Endothelial cell of umbilical vein (primary cell): ENCODE measurements around the gene DENND1A. TPM values are rescaled to one million over a fixed set of nuclear protein-coding genes. Genes with fewer than 3 reads are reported as not detected.

Source experiments
- BruUV-seq: library from RNA; stranded (reverse); fragments of 400-500 nt; replicated peaks from 2 replicates; lab custom pipeline; 2021; lab: Mats Ljungman, UMichigan
- CTCF ChIA-PET: fragments of 300-600, 350-600 bp; sonication (Branson Sonifier 250); formaldehyde crosslinking; loops from one replicate; lab custom pipeline; 2021; ENCODE audit warnings: antibody characterized with exemption, inconsistent platforms; lab: Charles Lee
- POLR2A ChIA-PET: fragments of 300-600, 350-600 bp; sonication (Branson Sonifier 250); formaldehyde crosslinking; loops from one replicate; lab custom pipeline; 2021; ENCODE audit warnings: antibody characterized with exemption, inconsistent platforms; lab: Charles Lee
- DNase-seq: peaks from one replicate; pipeline ENCODE4 v3.0.0-alpha.2; 2011; ENCODE audit warnings: low read depth, low spot score
- FAIRE-seq: peaks from 2 replicates; lab custom pipeline; 2011; peaks lifted over from hg19 to GRCh38; lab: Jason Lieb, UNC
- H2AFZ ChIP-seq: 2 replicates; pipeline ENCODE4 v1.6.0; 2012; ENCODE audit warnings: low read depth, low read length, control low read depth, inconsistent platforms
- H3K27ac ChIP-seq: 2 replicates; pipeline ENCODE4 v1.5.1; 2011; ENCODE audit warnings: low read depth, mild to moderate bottlenecking, control low read depth, low read length, moderate library complexity; ENCODE audit not compliant: insufficient read depth
- H3K27me3 ChIP-seq, 2 experiments: 2 replicates each; pipeline versions ENCODE4 v1.6.0 to v1.6.1; 2011; ENCODE audit warnings: low read length in 2 of 2, mixed read lengths in 1 of 2; ENCODE audit not compliant: control insufficient read depth in 2 of 2, insufficient read depth in 2 of 2
- H3K36me3 ChIP-seq, 2 experiments: 2 replicates in 1 of 2; 3 replicates in 1 of 2; pipeline ENCODE4 v1.5.1; 2011; ENCODE audit warnings: low read length in 2 of 2, mild to moderate bottlenecking in 1 of 2, moderate library complexity in 1 of 2; ENCODE audit not compliant: control insufficient read depth in 2 of 2, insufficient read depth in 2 of 2; ENCODE audit errors: extremely low read depth in 1 of 2
- H3K4me1 ChIP-seq: 3 replicates; pipeline ENCODE4 v1.5.1; 2011; ENCODE audit warnings: mild to moderate bottlenecking, low read length; ENCODE audit not compliant: control insufficient read depth, insufficient read depth; ENCODE audit errors: extremely low read depth
- H3K4me2 ChIP-seq: 2 replicates; pipeline ENCODE4 v1.6.1; 2011; ENCODE audit warnings: low read length, control low read depth, mixed read lengths; ENCODE audit not compliant: insufficient read depth
- H3K4me3 ChIP-seq, 3 experiments: fragments of 200-600 bp in 1 of 3; sonication (generic), shearing (Covaris generic) in 1 of 3; replicated peaks in 1 of 3; 2 replicates each; pipeline ENCODE4 v1.5.1; 2011 to 2016; ENCODE audit warnings: control low read depth in 3 of 3, low read length in 3 of 3, mild to moderate bottlenecking in 2 of 3, inconsistent platforms in 1 of 3, low read depth in 1 of 3, moderate library complexity in 1 of 3; ENCODE audit not compliant: insufficient read depth in 1 of 3
- H3K79me2 ChIP-seq: 2 replicates; pipeline ENCODE4 v1.6.0; 2012; ENCODE audit warnings: low read length, inconsistent platforms; ENCODE audit not compliant: control insufficient read depth, insufficient read depth
- H3K9ac ChIP-seq: replicated peaks from 2 replicates; pipeline ENCODE3; 2011; ENCODE audit warnings: low read length, control low read depth; ENCODE audit not compliant: insufficient read depth; ENCODE audit errors: extremely low read depth
- H3K9me1 ChIP-seq: replicated peaks from 3 replicates; pipeline ENCODE4 v1.6.0; 2011; ENCODE audit warnings: mild to moderate bottlenecking, low read length; ENCODE audit not compliant: control insufficient read depth, insufficient read depth; ENCODE audit errors: extremely low read depth
- H3K9me3 ChIP-seq: replicated peaks from 2 replicates; pipeline ENCODE4 v1.5.1; 2012; ENCODE audit warnings: low read length, inconsistent platforms; ENCODE audit not compliant: control insufficient read depth, insufficient read depth
- H4K20me1 ChIP-seq: replicated peaks from 2 replicates; pipeline ENCODE3; 2011; ENCODE audit warnings: mild to moderate bottlenecking, low read length; ENCODE audit not compliant: control insufficient read depth, insufficient read depth; ENCODE audit errors: extremely low read depth
- CTCF ChIP-seq, 2 donors: IDR thresholded peaks; 1 replicate in 1 of 2; 2 replicates in 1 of 2; pipeline ENCODE4 v1.5.1; 2011; ENCODE audit warnings: low read length in 2 of 2, mild to moderate bottlenecking in 2 of 2, moderate library complexity in 2 of 2, control low read depth in 1 of 2, inconsistent platforms in 1 of 2, low read depth in 1 of 2; ENCODE audit not compliant: insufficient read depth in 1 of 2; ENCODE audit errors: extremely low read depth in 1 of 2
- EZH2 ChIP-seq: IDR thresholded peaks from 2 replicates; pipeline ENCODE4 v1.6.1; 2012; ENCODE audit warnings: borderline replicate concordance, low read depth, mild to moderate bottlenecking, moderate library complexity, low read length, inconsistent platforms; ENCODE audit not compliant: severe bottlenecking
- FOS ChIP-seq: IDR thresholded peaks from 2 replicates; pipeline ENCODE4 v1.6.1; 2011; ENCODE audit warnings: mild to moderate bottlenecking, low read length, moderate library complexity, borderline replicate concordance; ENCODE audit not compliant: insufficient read depth
- GATA2 ChIP-seq: IDR thresholded peaks from 2 replicates; pipeline ENCODE4 v1.7.0; 2011; ENCODE audit warnings: low read depth, mild to moderate bottlenecking, moderate library complexity, mixed read lengths, low read length; ENCODE audit not compliant: insufficient read length, insufficient read depth
- JUN ChIP-seq: IDR thresholded peaks from 2 replicates; pipeline ENCODE4 v1.6.1; 2011; ENCODE audit warnings: borderline replicate concordance, low read depth; ENCODE audit not compliant: insufficient read length, insufficient read depth
- MAX ChIP-seq: IDR thresholded peaks from 2 replicates; pipeline ENCODE4 v1.6.1; 2011; ENCODE audit not compliant: insufficient read depth, insufficient read length
- MYC ChIP-seq: IDR thresholded peaks from one replicate; pipeline ENCODE4 v1.6.1; 2011; ENCODE audit warnings: mild to moderate bottlenecking, low read depth, low read length
- POLR2A ChIP-seq: IDR thresholded peaks from 2 replicates; pipeline ENCODE4 v1.6.1; 2012; ENCODE audit warnings: low read depth, mild to moderate bottlenecking, control low read depth, low read length
- POLR2AphosphoS5 ChIP-seq: IDR thresholded peaks from 2 replicates; pipeline ENCODE4 v1.6.1; 2012; ENCODE audit warnings: low read depth, mild to moderate bottlenecking, control low read depth, low read length, moderate library complexity; ENCODE audit not compliant: insufficient read depth
- dilution Hi-C: fragments of 300-500 bp; cut with MboI; formaldehyde crosslinking; loops from one replicate; pipeline ENCODE4 v1.15.0; 2019; ENCODE audit warnings: low sequenced_read_pairs; ENCODE audit not compliant: extremely low pct_ligation_motif_present
- intact Hi-C: fragments of 100-400 bp; cut with micrococcal nuclease; formaldehyde crosslinking; loops from one replicate; pipeline ENCODE4 v1.10.0; 2022
- polyA plus RNA-seq, 4 experiments: library from polyadenylated mRNA; depleted of rRNA in 3 of 4; stranded (reverse) in 3 of 4; unstranded in 1 of 4; fragments of >200 nt; gene quantifications; 2 replicates each; pipeline versions ENCODE4 v1.2.1 to v1.2.3, GENCODE V29; 2011 to 2012; ENCODE audit warnings: missing spikeins in 1 of 4
- total RNA-seq: library from RNA; stranded (reverse); gene quantifications from 2 replicates; pipeline ENCODE4 v1.2.3, GENCODE V29; 2021

DENND1A gene
- total and polyA plus RNA-seq, 2 donors (not counting 3 experiments of a cell fraction or from before 2014, with no cell fraction given), result 18.5 to 24.5 TPM

DNA sequence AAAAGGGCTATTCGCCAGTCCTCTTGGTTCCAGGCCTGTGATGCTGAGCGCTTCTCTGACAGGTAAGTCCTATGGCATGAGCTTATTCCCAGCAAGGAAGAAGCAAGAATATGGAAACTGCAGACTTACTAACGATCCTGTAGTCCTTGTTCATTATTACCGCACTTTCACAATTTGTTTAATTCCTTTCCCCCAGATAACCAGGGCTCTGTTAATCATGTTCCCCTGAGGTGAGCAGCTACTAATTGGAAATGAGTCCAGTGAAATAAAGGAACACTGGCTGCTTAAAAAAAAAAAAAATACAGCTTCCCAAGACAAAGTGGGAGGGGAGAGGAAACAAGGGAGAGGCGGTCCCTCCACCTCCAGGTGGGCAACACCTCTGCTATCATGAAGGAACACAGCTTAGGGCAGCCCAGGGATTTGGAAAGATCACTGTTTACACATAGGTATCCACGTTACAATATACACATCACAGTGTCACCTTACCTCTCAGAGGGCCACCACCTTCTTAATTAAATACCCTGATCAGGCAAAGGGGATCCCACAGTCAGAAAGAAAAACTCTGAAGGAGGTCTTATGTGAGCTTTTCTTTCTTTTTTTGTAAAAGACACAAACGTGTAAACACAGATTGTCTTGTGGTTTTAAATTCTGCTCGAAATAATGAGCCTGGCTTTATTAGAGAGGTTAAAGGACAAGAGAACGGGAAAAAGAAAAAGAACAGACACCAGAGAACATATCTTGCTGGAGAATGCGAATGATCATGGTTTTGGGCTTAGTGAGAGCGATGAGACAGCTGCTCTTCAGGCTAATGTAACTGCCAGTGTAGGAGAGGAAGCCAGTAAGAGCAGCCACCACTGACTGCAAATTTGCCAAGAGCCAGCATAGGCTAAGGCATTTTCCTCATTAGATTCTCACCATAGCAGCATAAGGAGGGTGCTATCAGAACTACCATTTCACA is 315.3 kb downstream of the DENND1A start:
- TF ChIP-seq MYC, result no peak
- TF ChIP-seq FOS, result no peak
- ChIA-PET POLR2A (no interaction called here), CTCF (interaction anchor here (0.7 to 1.0 kb wide), 3 partner anchors 9 to 71 kb away, joined by 3 read pairs; no protein-coding TSS in a partner anchor)

GRCh38 chr9:123611226-123611625 is 318.7 kb downstream of the DENND1A start:
- Histone ChIP-seq H3K9me3 (no peaks in the 10 kb centered on the region), H4K20me1 (no peaks in the 10 kb centered on the region), H3K27ac (no peak overlapping the region), H3K4me2 (no peak overlapping the region), H3K4me3 (no peak overlapping the region), H2AFZ (no peak overlapping the region), H3K36me3 (peaks cover 0 to 2% of the 10 kb centered on the region in 2 experiments), H3K9me1 (no peaks in the 10 kb centered on the region), H3K4me1 (no peaks in the 10 kb centered on the region), H3K79me2 (no peaks in the 10 kb centered on the region), H3K27me3 (no peaks in the 10 kb centered on the region), H3K9ac (no peak overlapping the region)
- FAIRE-seq (peak; percentile 63), DNase-seq (peak; percentile 8)
- CTCF ChIA-PET, result interaction anchor here (1.0 to 1.3 kb wide), 2 partner anchors 9 to 11 kb away, joined by 3 read pairs; no protein-coding TSS in a partner anchor
- no TSS peak for BruUV-seq
- intact Hi-C loops, result no loop called here
- POLR2A ChIA-PET, result no interaction called here
- dilution Hi-C loops, result no loop called here
- no peak for TF ChIP-seq MYC
- no peak for TF ChIP-seq EZH2
- no peak for TF ChIP-seq CTCF (IDR thresholded peaks at IDR 0.05; ENCODE audit: extremely low read depth in 1 of 2, insufficient read depth in 1 of 2, low read depth in 1 of 2, low read length in 2 of 2)
- no peak for TF ChIP-seq FOS
- no peak for TF ChIP-seq POLR2AphosphoS5
- TF ChIP-seq GATA2, result no peak
- no peak for TF ChIP-seq POLR2A
- TF ChIP-seq MAX, result no peak
- no peak for TF ChIP-seq JUN

More for the DNA sequence above, 315.3 kb downstream of the DENND1A start:
- Histone ChIP-seq H3K27ac (no peak overlapping the region), H3K4me2 (no peak overlapping the region), H3K9me1 (no peaks in the 10 kb centered on the region), H3K4me3 (no peak overlapping the region), H3K79me2 (no peaks in the 10 kb centered on the region), H3K4me1 (no peaks in the 10 kb centered on the region), H3K36me3 (no peaks in the 10 kb centered on the region), H3K27me3 (no peaks in the 10 kb centered on the region), H4K20me1 (no peaks in the 10 kb centered on the region), H3K9ac (no peak overlapping the region), H2AFZ (no peak overlapping the region), H3K9me3 (no peaks in the 10 kb centered on the region)
- no TSS peak for BruUV-seq
- dilution Hi-C loops, result no loop called here
- no peak for FAIRE-seq
- DNase-seq, result no peak
- intact Hi-C loops, result no loop called here
